Muscle layer of colon (tissue), 2 donors: ENCODE results near the gene ANTXR2.

ENCODE experiments used
- H3K27ac ChIP-seq: one replicate; pipeline ENCODE4 v1.7.0; 2013; ENCODE audit warnings: low read depth, mild to moderate bottlenecking, low read length, moderate library complexity
- H3K27me3 ChIP-seq, 2 donors: one replicate each; pipeline ENCODE4 v1.7.0; 2013; ENCODE audit warnings: low read length in 2 of 2, mild to moderate bottlenecking in 2 of 2; ENCODE audit not compliant: insufficient read depth in 2 of 2, control insufficient read depth in 1 of 2
- H3K36me3 ChIP-seq: one replicate; pipeline ENCODE4 v1.7.0; 2013; ENCODE audit warnings: mild to moderate bottlenecking, low read length; ENCODE audit not compliant: insufficient read depth
- H3K4me1 ChIP-seq: one replicate; pipeline ENCODE4 v1.7.0; 2013; ENCODE audit warnings: mild to moderate bottlenecking, low read length; ENCODE audit not compliant: insufficient read depth
- H3K4me3 ChIP-seq, 2 donors: one replicate each; pipeline ENCODE4 v1.7.0; 2013; ENCODE audit warnings: low read length in 2 of 2, low read depth in 1 of 2, mild to moderate bottlenecking in 1 of 2, moderate library complexity in 1 of 2
- H3K9ac ChIP-seq: one replicate; pipeline ENCODE4 v1.7.0; 2013; ENCODE audit warnings: low read length
- H3K9me3 ChIP-seq: one replicate; pipeline ENCODE4 v1.7.0; 2013; ENCODE audit warnings: mild to moderate bottlenecking, low read length
- donor health status: abdominal sarcoma.
- donor health status: Adenocarcinoma of cecum.

Gene ANTXR2

DNA sequence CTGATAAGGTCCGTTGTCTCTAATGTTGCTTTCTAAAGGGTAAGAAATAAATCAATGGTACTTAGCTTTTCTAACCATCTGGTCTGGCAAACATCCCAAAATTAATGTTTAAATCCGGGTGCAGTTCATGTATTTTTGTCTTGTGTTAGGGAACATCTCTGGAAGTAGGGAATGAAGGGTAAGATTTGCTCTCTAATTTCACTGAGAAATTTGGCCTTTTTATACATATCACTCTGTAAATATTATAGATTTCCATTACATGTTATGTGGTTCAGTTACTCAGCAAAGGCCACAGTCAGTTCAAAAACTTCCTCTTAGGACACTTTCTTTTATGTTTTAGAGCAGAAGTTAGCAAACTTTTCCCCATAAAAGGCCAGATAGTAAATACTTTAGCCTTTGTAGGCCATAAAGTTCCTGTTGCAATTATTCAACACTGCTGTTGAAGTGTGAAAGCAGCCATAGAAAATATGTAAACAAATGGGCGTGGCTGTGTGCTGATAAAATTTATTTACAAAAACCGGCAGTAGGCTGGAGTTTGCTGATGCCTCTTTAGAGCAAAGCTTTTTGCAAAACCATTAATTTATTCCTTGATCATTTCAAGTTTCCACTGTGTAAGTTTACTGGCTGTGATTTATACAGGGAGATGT lies 218.1 kb downstream of the ANTXR2 start:
- H3K4me1 ChIP-seq: peaks cover 10% of the 10 kb centered on the region
- H3K27ac ChIP-seq: no peak overlapping the region
- H3K9ac ChIP-seq: no peak overlapping the region
- H3K36me3 ChIP-seq: no peaks in the 10 kb centered on the region
- H3K9me3 ChIP-seq: no peaks in the 10 kb centered on the region
- H3K4me3 ChIP-seq: no peak overlapping the region
- H3K27me3 ChIP-seq: no peaks in the 10 kb centered on the region

DNA sequence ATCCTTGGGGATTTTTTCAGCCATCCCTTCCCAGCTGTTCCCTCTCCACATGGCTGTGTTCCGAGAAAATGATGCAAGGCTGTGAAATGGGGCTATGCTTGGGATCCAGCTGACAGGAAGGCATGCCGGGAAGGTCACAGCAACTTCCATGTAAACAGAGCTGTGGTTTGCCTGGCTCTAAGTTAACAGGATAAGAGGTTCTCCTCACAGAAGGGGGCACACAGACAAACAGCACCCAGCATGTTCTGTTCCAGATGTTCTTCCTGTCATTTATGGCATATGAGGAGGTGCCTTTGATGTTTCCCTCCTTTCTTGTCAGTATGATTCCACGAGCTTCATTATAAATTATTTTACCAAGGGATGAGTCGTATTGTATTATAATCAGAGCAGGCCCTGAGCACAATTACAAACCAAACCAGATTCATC lies 220.7 kb downstream of the ANTXR2 start:
- H3K27ac ChIP-seq: no peak overlapping the region
- no peaks in the 10 kb centered on the region for H3K27me3 ChIP-seq
- no peak overlapping the region for H3K9ac ChIP-seq
- H3K9me3 ChIP-seq: no peaks in the 10 kb centered on the region
- peaks cover 10% of the 10 kb centered on the region for H3K4me1 ChIP-seq
- no peaks in the 10 kb centered on the region for H3K36me3 ChIP-seq
- no peak overlapping the region for H3K4me3 ChIP-seq

DNA sequence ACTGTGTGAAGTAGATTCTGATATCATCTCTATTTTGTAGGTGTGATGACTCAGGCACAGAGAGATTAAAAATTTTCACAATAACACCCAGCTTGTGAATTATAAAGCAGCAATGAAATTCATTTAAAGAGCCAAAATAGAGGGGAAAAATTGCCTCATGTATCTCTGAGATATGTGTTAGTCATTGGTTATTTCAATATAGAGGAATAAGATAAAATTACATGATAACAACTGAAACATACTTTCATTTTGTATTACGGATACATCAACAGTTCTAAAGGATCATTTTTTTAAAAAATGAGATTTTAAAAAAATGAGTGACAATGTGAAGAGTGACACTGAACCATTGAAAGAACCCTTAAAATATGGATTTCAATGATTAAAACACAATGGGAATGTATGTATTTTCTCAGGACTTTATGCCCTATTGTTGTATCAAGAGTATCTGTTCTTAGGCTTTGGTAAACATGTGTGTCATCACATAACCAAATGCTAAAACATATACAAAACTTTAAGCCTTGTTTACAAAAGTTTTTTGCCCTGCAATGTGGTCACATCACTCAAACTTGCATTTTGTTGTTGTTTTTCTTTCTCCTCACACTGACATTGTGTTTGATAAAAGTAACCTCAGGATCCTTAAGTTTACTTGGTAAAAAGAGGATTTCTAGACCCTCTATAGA lies 221.3 kb downstream of the ANTXR2 start:
- no peak overlapping the region for H3K9ac ChIP-seq
- no peaks in the 10 kb centered on the region for H3K9me3 ChIP-seq
- no peak overlapping the region for H3K27ac ChIP-seq
- H3K4me1 ChIP-seq: peaks cover 10% of the 10 kb centered on the region
- H3K4me3 ChIP-seq: no peak overlapping the region
- H3K27me3 ChIP-seq: no peaks in the 10 kb centered on the region
- H3K36me3 ChIP-seq: no peaks in the 10 kb centered on the region
